HG03039 (cell line): ENCODE measurements around the gene PBX3.

Source experiments
- ATAC-seq: cut with Tn5 transposase; IDR thresholded peaks from one replicate; pipeline ENCODE4 v1.9.1; 2021; ENCODE audit warnings: mild to moderate bottlenecking, moderate library complexity; ENCODE audit not compliant: unreplicated experiment

Gene PBX3

GRCh38 chr9:125942125-125942524 is 195.0 kb downstream of the PBX3 start:
- ATAC-seq, result no peak

GRCh38 chr9:125943831-125944230 is 196.7 kb downstream of the PBX3 start:
- ATAC-seq, result no peak

- no peak for ATAC-seq
Measured at GRCh38 chr9:125946397-125946796, 199.2 kb downstream of the PBX3 start.

GRCh38 chr9:125948887-125949596 is 201.9 kb downstream of the PBX3 start:
- no peak for ATAC-seq

GRCh38 chr9:125949703-125950460 is 202.7 kb downstream of the PBX3 start:
- ATAC-seq, result no peak

GRCh38 chr9:125950880-125951471 is 203.8 kb downstream of the PBX3 start:
- ATAC-seq, result no peak

GRCh38 chr9:125953314-125954019 is 206.3 kb downstream of the PBX3 start:
- ATAC-seq, result no peak

- ATAC-seq, result no peak
Measured at GRCh38 chr9:125956102-125956501, 208.9 kb downstream of the PBX3 start.

- no peak for ATAC-seq
Measured at GRCh38 chr9:125959315-125959714, 212.1 kb downstream of the PBX3 start.

- no peak for ATAC-seq
Measured at GRCh38 chr9:125959951-125960619, 212.9 kb downstream of the PBX3 start.

- ATAC-seq, result no peak
Measured at GRCh38 chr9:125960626-125961025, 213.5 kb downstream of the PBX3 start.

- ATAC-seq, result no peak
Measured at GRCh38 chr9:125961072-125961471, 213.9 kb downstream of the PBX3 start.

- no peak for ATAC-seq
Measured at GRCh38 chr9:125963932-125964331, 216.8 kb downstream of the PBX3 start.

GRCh38 chr9:125964702-125965225 is 217.6 kb downstream of the PBX3 start:
- ATAC-seq, result no peak

- no peak for ATAC-seq
Measured at GRCh38 chr9:125965477-125965876, 218.3 kb downstream of the PBX3 start.

GRCh38 chr9:125966466-125966865 is 219.3 kb downstream of the PBX3 start:
- ATAC-seq, result no peak

GRCh38 chr9:125966959-125967711 is 220.0 kb downstream of the PBX3 start:
- no peak for ATAC-seq

- ATAC-seq, result no peak
Measured at GRCh38 chr9:125968714-125969374, 221.7 kb downstream of the PBX3 start.

GRCh38 chr9:125969462-125969861 is 222.3 kb downstream of the PBX3 start:
- ATAC-seq, result no peak
